ENCODE measurements around the gene MISP3.

GRCh38 chr19:14091813-14092462, 19.4 kb downstream of the MISP3 start:
- no peak for TF ChIP-seq CTCF (IDR thresholded peaks at IDR 0.05)
- no peak for TF ChIP-seq POLR2A (IDR thresholded peaks at IDR 0.05)

All from uterus (tissue), 2 donors.